Subcutaneous adipose tissue (tissue), 4 donors: Measurements from ENCODE around the gene IL3. TPM values are rescaled to one million over a fixed set of nuclear protein-coding genes. Genes with fewer than 3 reads are reported as not detected.

Experiments
- CTCF ChIP-seq: fragments of 450-650 bp; IDR thresholded peaks from one replicate; pipeline ENCODE4 v1.5.1; 2016; ENCODE audit warnings: low read depth, mild to moderate bottlenecking, control low read depth, antibody characterized with exemption, moderate library complexity
- total RNA-seq, 4 donors: library from RNA; depleted of rRNA; stranded (reverse); fragments of >200 nt; gene quantifications; one replicate each; pipeline ENCODE4 v1.1.0, GENCODE V29; 2016

Gene IL3
- total RNA-seq, 4 donors from 2014 or later, result not detected

- TF ChIP-seq CTCF, result no peak
These were observed 38.8 kb upstream of the IL3 start for GRCh38 chr5:132021654-132022053.

GRCh38 chr5:132022737-132023136 lies 37.7 kb upstream of the IL3 start:
- no peak for TF ChIP-seq CTCF

GRCh38 chr5:132023258-132024116 lies 37.0 kb upstream of the IL3 start:
- no peak for TF ChIP-seq CTCF

- no peak for TF ChIP-seq CTCF
These were observed 36.4 kb upstream of the IL3 start for GRCh38 chr5:132024117-132024435.

GRCh38 chr5:132024789-132025402 lies 35.6 kb upstream of the IL3 start:
- TF ChIP-seq CTCF, result no peak

- TF ChIP-seq CTCF, result no peak
These were observed 35.0 kb upstream of the IL3 start for GRCh38 chr5:132025403-132025971.

- no peak for TF ChIP-seq CTCF
These were observed 33.9 kb upstream of the IL3 start for GRCh38 chr5:132026516-132027008.
